Nephron (organoid): ENCODE results near the gene PACRG.

Experiments
- H3K27ac Mint-ChIP-seq, 3 experiments: 2 replicates each; pipeline ENCODE4 v1.8.0; 2020; ENCODE audit warnings: mixed read lengths in 3 of 3, mild to moderate bottlenecking in 2 of 3, moderate library complexity in 1 of 3
- H3K27me3 Mint-ChIP-seq: 2 replicates; pipeline ENCODE4 v1.8.0; 2021; ENCODE audit warnings: low read depth, mild to moderate bottlenecking, moderate library complexity, mixed read lengths
- H3K36me3 Mint-ChIP-seq: 2 replicates; pipeline ENCODE4 v1.8.0; 2020; ENCODE audit warnings: low read depth, mixed read lengths
- H3K4me1 Mint-ChIP-seq: 2 replicates; pipeline ENCODE4 v1.8.0; 2020; ENCODE audit warnings: mixed read lengths
- H3K4me3 Mint-ChIP-seq, 3 experiments: 2 replicates each; pipeline ENCODE4 v1.8.0; 2020; ENCODE audit warnings: mild to moderate bottlenecking in 3 of 3, mixed read lengths in 3 of 3, moderate library complexity in 2 of 3
- H3K9me3 Mint-ChIP-seq: 2 replicates; pipeline ENCODE4 v1.8.0; 2020; ENCODE audit warnings: mixed read lengths
- TF ChIP-seq, protein P1 (sequence below), 3 experiments: fragments of 200-600 bp; sonication (generic); IDR thresholded peaks; one replicate each; pipeline ENCODE4 v1.5.0; 2021; ENCODE audit warnings: antibody characterized with exemption in 3 of 3; ENCODE audit not compliant: unreplicated experiment in 3 of 3

The PACRG gene

DNA sequence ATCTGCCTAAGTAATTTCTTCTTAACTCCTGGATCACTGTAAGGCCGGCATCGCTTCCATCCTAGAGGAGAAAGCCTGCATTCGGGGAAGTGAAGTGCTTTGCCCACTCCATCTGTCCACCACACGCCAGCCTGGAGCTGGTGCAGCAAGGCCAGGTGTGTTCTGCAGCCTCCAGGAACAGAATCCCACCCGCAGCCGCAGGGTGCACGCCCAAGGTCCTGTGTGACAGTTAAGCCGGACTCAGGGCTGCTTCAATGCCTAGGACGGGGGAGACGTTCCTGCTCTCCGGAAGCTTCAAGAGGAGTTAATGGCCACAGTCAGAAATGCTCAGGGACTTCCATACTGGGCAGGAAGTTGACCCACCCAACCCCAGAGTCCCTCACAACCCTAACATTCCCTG lies 600.6 kb downstream of the PACRG start:
- Mint-ChIP-seq H3K27ac (peak overlapping the region in 1 of 3 experiments; percentile 4), H3K27me3 (peaks cover 10% of the 10 kb centered on the region), H3K4me3 (no peak overlapping the region), H3K4me1 (peaks cover 28% of the 10 kb centered on the region), H3K36me3 (no peaks in the 10 kb centered on the region), H3K9me3 (peaks cover 4% of the 10 kb centered on the region)
- TF ChIP-seq, protein P1, sequence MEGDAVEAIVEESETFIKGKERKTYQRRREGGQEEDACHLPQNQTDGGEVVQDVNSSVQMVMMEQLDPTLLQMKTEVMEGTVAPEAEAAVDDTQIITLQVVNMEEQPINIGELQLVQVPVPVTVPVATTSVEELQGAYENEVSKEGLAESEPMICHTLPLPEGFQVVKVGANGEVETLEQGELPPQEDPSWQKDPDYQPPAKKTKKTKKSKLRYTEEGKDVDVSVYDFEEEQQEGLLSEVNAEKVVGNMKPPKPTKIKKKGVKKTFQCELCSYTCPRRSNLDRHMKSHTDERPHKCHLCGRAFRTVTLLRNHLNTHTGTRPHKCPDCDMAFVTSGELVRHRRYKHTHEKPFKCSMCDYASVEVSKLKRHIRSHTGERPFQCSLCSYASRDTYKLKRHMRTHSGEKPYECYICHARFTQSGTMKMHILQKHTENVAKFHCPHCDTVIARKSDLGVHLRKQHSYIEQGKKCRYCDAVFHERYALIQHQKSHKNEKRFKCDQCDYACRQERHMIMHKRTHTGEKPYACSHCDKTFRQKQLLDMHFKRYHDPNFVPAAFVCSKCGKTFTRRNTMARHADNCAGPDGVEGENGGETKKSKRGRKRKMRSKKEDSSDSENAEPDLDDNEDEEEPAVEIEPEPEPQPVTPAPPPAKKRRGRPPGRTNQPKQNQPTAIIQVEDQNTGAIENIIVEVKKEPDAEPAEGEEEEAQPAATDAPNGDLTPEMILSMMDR (IDR thresholded peaks at IDR 0.05; ENCODE audit: unreplicated experiment in 3 of 3), result no peak

GRCh38 chr6:163329991-163330390 lies 602.2 kb downstream of the PACRG start:
- TF ChIP-seq, protein P1 (IDR thresholded peaks at IDR 0.05; ENCODE audit: unreplicated experiment in 3 of 3), result no peak
- Mint-ChIP-seq H3K4me1 (peaks cover 35% of the 10 kb centered on the region), H3K9me3 (peaks cover 4% of the 10 kb centered on the region), H3K27me3 (peaks cover 16% of the 10 kb centered on the region), H3K4me3 (no peak overlapping the region), H3K36me3 (no peaks in the 10 kb centered on the region), H3K27ac (peak overlapping the region in 1 of 3 experiments; percentile 20)

- Mint-ChIP-seq H3K27me3 (peaks cover 12% of the 10 kb centered on the region), H3K36me3 (no peaks in the 10 kb centered on the region), H3K4me3 (no peak overlapping the region), H3K9me3 (no peaks in the 10 kb centered on the region), H3K4me1 (peaks cover 39% of the 10 kb centered on the region), H3K27ac (no peak overlapping the region)
- TF ChIP-seq, protein P1 (IDR thresholded peaks at IDR 0.05; ENCODE audit: unreplicated experiment in 3 of 3), result no peak
These were observed 603.5 kb downstream of the PACRG start for GRCh38 chr6:163331245-163331644.

GRCh38 chr6:163332575-163332974 lies 604.8 kb downstream of the PACRG start:
- Mint-ChIP-seq H3K36me3 (no peaks in the 10 kb centered on the region), H3K4me1 (peaks cover 46% of the 10 kb centered on the region), H3K4me3 (no peak overlapping the region), H3K9me3 (no peaks in the 10 kb centered on the region), H3K27me3 (peaks cover 12% of the 10 kb centered on the region), H3K27ac (peak overlapping the region in 1 of 3 experiments; percentile 81)
- TF ChIP-seq, protein P1 (IDR thresholded peaks at IDR 0.05; ENCODE audit: unreplicated experiment in 3 of 3), result no peak

- H3K27ac Mint-ChIP-seq, result peak overlapping the region in 1 of 3 experiments; percentile 81
- H3K9me3 Mint-ChIP-seq, result no peaks in the 10 kb centered on the region
- TF ChIP-seq, protein P1 (IDR thresholded peaks at IDR 0.05; ENCODE audit: unreplicated experiment in 3 of 3), result no peak
- H3K4me1 Mint-ChIP-seq, result peaks cover 46% of the 10 kb centered on the region
- peaks cover 8% of the 10 kb centered on the region for H3K27me3 Mint-ChIP-seq
- no peaks in the 10 kb centered on the region for H3K36me3 Mint-ChIP-seq
- H3K4me3 Mint-ChIP-seq, result no peak overlapping the region
These were observed 605.3 kb downstream of the PACRG start for GRCh38 chr6:163333038-163333437.
